Activated CD4-positive, alpha-beta T cell treated with anti-CD3 and anti-CD28 coated beads, Interleukin-2, Interleukin-6, amounts not matched to agents 100 ng/mL and 50 ng/mL, durations not matched to agents 16 hours and 8 hours (primary cell): ENCODE measurements around the gene ANKRD31.
"Not testable (repeated sequence)": the region's sequence is repeated elsewhere in the genome, so short reads cannot be mapped to it uniquely, and the experiment has no call there.

Source experiments
- DNase-seq: peaks from one replicate; pipeline ENCODE4 v3.0.0-alpha.2; 2020

Gene ANKRD31

DNA sequence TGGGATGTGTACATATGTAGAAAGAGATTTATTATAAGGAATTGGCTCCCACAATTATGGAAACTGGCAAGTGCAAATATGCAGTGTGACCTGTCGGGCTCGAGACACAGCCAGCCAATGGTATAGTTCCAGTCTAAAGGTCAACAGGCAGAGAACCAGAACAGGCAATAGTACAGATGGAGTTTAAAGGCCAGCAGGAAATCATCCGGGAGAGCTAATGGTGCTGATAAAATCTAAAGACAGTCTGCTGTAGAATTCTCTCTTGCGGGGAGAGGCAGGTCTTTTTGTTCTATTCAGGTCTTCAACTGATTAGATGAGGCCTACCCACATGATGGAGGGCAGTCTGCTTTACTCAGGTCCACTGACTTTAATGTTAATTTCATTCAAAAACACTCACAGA lies 21.8 kb downstream of the ANKRD31 start:
- no peak for DNase-seq

GRCh38 chr5:75214409-75214808 lies 22.3 kb downstream of the ANKRD31 start:
- DNase-seq, result no peak

- DNase-seq, result no peak
Measured at GRCh38 chr5:75203604-75204003, 33.1 kb downstream of the ANKRD31 start.

DNA sequence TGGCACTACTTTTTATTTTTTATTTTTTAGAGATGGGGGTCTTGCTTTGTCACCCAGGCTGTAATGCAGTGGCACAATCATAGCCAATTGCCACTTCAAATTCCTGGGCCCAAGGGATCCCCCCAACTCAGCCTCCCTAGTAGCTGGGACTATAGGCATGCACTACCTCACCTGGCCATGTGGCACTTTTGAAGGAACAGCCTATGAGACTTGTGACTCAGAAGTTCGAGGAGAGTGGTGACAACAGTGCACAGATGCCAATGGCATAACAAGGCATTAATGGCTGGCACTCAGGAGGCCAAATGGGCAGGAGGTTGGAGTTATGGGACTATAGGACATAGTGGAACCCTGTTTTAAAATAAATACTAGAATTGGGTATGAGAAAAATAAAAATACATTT lies 33.7 kb downstream of the ANKRD31 start:
- DNase-seq, result no peak

DNA sequence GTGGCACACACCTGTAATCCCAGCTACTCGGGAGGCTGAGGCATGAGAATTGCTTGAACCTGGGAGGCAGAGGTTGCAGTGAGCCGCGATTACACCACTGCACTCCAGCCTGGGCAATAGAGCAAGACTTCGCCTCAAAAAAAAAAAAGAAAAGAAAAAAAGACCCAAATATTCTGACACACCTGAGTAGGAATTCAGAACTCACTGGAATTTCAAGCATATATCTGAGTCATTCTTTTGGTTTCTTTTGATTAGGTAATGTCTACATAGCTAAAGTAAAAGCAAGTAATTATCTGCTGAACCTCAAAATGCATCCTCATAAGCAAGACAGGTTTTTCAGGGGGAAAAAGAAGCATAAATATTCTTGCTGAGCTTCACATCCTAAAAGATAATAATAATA lies 35.9 kb downstream of the ANKRD31 start:
- no peak for DNase-seq

- DNase-seq, result no peak
Measured at GRCh38 chr5:75199946-75200345, 36.7 kb downstream of the ANKRD31 start.

DNA sequence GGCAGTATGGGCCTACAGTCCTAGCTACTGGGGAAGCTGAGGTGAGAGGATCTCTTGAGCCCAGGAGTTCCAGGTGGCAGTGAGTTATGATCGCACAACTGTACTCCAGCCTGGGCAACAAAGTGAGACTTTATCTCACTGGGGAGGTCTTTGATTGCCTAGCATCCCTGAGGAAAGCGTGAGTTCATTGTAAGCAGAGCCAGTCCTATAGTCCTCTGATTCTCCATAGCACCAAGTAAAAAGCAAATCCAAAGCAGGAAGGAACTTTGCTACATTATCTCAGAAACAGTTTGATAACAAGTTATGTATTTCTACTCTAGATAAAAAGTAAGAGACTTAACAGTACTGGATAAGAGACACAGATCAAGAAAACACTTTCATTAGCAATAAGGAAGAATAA lies 37.6 kb downstream of the ANKRD31 start:
- DNase-seq, result no peak

- DNase-seq, result no peak
Measured at GRCh38 chr5:75197745-75198144, 38.9 kb downstream of the ANKRD31 start.

GRCh38 chr5:75192804-75193203 lies 43.9 kb downstream of the ANKRD31 start:
- no peak for DNase-seq

- DNase-seq, result no peak
Measured at GRCh38 chr5:75192264-75192663, 44.4 kb downstream of the ANKRD31 start.

GRCh38 chr5:75190227-75190626 lies 46.5 kb downstream of the ANKRD31 start:
- no peak for DNase-seq

DNA sequence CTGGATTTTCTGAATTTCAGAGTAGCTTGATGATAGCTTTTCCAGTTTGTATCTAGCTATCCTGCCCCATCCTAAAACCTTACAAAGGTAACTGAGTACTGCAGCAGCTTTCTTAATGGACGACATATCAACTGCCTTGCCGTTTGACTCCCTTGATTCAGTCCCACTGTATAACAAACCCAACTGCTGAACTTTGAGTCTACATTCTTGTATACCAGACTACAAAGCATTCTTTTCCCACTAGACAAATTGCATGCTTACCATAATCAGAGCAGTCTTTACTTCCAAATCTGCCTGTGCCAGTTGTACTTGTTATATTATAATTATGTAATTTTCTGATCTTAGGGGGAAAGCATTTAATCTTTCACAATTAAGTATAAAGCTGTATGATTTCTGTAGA lies 47.3 kb downstream of the ANKRD31 start:
- no peak for DNase-seq

DNA sequence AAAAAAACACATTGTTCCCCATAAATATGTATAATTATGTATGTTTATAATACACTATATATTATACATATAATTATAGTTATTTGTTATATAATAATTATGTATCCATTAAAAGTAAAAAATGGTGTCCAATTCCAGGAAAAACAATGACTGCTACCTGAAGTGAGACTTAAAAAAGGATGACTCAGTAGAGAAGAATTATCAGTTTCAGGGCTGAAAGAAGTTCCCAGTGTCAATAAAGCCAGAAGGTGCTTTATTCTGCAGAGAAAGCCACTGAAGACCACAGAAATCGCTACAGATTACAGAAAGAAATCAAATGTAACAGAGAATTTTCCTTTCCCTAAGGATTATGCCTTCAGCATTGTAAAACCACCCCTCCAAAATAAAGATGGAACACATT lies 50.9 kb downstream of the ANKRD31 start:
- DNase-seq, result no peak

DNA sequence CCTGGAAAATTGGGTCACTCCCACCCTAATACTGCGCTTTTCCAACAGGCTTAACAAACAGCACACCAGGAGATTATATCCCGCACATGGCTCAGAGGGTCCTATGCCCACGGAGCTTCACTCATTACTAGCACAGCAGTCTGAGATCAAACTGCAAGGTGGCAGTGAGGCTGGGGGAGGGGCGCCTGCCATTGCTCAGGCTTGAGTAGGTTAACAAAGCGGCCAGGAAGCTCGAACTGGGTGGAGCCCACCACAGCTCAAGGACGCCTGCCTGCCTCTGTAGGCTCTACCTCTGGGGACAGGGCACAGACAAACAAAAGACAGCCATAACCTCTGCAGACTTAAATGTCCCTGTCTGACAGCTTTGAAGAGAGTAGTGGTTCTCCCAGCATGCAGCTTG lies 60.7 kb downstream of the ANKRD31 start:
- DNase-seq, result not testable (repeated sequence)

DNA sequence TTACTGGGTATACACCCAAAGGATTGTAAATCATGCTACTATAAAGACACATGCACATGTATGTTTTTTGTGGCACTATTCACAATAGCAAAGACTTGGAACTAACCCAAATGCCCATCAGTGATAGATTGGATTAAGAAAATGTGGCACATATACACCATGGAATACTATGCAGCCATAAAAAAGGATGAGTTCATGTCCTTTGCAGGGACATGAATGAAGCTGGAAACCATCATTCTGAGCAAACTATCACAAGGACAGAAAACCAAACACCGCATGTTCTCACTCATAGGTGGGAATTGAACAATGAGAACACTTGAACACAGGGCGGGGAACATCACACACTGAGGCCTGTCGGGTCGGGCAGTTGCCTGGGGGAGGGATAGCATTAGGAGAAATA lies 61.8 kb downstream of the ANKRD31 start:
- not testable (repeated sequence) for DNase-seq

- DNase-seq, result no peak
Measured at GRCh38 chr5:75169516-75169915, 67.2 kb downstream of the ANKRD31 start.

DNA sequence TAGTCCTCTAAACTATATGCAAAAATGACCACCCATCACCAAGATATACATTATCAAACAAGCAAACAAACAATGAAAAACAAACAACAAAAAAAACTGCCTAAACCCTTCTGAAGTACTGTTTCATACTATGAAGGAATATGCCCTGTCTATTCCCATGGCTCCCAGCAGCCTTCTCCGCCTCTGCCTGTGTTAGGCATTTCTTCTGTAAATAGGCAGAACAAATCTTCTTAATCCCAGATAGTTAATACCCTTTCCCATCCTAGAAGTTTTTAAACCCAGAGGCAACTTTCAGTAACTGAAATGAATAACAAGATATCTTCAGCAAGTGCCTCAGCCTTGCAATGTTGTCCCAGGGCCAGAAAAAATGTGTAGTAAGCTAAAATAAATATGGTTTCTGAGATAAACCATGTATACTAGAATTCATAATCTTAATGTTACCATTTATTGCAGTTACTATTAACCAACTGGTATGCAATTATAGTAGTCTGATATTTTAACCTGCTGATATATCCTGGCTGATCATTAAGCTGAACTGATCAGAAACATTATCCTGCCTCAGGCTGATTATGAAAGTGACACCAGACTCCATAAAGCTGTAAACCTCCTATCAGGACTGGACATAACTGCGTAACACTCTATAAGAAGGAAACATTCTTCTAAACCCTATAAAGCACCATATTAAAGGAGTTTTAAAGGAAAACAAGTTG lies 68.5 kb downstream of the ANKRD31 start:
- DNase-seq, result no peak

GRCh38 chr5:75167345-75167744 lies 69.3 kb downstream of the ANKRD31 start:
- DNase-seq, result no peak

DNA sequence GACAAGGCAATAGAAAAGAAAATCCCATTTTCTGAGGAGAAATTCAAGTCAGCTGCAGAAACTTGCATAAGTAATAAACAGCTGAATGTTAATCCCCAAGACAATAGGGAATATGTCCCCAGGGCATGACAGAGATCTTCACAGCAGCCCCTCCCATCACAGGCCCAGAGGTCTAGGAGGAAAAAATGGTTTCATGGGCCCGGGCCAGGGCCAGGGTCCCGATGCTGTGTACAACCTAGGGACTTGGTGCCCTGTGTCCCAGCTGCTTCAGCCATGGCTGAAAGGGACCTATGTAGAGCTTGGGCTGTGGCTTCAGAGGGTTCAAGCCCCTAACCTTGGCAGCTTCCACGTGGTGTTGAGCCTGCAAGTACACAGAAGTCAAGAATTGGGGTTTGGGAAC lies 75.2 kb downstream of the ANKRD31 start:
- not testable (repeated sequence) for DNase-seq

DNA sequence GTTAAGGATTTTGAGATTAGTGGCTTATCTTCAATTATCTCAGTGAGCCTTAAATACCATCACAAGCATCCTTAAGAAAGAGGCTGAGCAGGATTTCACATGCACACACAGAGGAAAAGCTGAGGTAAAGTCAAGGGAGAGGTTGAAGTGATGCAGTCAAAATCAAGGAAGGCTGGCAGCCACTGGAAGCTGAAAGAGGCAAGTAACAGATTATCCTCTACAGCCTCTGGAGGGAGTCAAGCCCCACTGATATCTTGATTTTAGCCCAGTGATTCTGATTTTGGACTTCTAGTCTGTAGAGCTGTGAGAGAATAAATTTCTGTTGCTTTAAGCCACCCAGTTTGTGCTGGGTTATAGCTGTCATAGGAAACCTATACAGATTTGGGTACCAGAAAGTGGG lies 80.1 kb downstream of the ANKRD31 start:
- DNase-seq, result no peak

GRCh38 chr5:75152860-75153259 lies 83.8 kb downstream of the ANKRD31 start:
- DNase-seq, result no peak

DNA sequence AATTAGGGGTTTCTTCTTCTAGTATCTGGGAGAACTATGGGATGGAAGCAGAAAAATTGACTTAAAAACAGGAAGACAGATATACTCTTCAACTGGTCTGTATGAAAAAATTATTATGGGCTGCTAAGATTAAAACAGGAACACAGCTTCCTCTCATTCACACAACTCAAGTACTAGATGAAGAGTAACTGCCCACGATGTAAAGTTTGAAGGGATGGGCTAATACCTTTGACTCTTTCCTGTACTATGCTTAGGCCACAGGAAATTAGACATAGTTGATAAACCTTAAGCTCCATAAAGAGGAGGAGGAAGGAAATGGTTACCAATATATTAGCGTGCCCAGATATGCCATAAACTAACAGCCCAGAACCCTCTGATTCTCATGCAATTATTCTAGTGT lies 88.6 kb downstream of the ANKRD31 start:
- no peak for DNase-seq

- no peak for DNase-seq
Measured at GRCh38 chr5:75142566-75143136, 94.0 kb downstream of the ANKRD31 start.

DNA sequence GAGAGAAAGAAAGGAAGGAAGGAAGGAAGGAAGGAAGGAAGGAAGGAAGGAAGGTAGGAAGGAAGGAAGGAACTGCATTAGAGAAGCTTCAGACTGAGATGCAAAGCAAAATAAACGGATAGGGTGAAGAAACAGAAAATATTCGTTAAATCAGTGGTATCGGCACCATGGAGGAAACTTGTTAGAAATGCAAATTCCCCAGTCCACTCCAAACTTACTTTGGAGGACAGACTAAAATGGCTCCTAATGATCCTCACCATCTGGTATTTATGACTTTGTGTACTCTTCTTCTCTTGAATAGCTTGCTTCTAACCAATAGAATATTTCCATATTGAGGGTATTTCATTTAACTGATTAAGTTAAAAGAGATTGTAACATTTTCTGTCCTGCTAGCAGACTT lies 96.4 kb downstream of the ANKRD31 start:
- no peak for DNase-seq

DNA sequence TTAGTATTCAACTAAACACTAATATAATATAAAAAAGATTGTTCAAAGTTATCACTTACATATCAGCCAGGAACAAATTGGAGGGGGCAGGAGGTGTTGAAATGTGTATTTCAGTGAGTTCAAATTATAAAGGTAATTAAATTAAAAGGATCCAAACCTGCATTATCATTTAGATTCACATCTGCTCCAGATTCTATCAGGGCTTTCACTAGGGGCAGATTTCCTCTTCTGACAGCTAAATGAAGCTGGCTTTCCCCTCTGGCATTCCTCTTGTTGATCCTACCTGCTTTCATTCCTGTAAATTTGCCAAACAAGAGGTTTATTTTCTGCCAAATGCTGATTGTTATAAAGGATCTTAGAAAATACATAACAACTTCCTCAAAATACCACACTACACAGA lies 98.0 kb downstream of the ANKRD31 start:
- DNase-seq, result no peak
